Measurements from ENCODE around the gene ZRANB2.

Gene ZRANB2, protein sequence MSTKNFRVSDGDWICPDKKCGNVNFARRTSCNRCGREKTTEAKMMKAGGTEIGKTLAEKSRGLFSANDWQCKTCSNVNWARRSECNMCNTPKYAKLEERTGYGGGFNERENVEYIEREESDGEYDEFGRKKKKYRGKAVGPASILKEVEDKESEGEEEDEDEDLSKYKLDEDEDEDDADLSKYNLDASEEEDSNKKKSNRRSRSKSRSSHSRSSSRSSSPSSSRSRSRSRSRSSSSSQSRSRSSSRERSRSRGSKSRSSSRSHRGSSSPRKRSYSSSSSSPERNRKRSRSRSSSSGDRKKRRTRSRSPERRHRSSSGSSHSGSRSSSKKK

DNA sequence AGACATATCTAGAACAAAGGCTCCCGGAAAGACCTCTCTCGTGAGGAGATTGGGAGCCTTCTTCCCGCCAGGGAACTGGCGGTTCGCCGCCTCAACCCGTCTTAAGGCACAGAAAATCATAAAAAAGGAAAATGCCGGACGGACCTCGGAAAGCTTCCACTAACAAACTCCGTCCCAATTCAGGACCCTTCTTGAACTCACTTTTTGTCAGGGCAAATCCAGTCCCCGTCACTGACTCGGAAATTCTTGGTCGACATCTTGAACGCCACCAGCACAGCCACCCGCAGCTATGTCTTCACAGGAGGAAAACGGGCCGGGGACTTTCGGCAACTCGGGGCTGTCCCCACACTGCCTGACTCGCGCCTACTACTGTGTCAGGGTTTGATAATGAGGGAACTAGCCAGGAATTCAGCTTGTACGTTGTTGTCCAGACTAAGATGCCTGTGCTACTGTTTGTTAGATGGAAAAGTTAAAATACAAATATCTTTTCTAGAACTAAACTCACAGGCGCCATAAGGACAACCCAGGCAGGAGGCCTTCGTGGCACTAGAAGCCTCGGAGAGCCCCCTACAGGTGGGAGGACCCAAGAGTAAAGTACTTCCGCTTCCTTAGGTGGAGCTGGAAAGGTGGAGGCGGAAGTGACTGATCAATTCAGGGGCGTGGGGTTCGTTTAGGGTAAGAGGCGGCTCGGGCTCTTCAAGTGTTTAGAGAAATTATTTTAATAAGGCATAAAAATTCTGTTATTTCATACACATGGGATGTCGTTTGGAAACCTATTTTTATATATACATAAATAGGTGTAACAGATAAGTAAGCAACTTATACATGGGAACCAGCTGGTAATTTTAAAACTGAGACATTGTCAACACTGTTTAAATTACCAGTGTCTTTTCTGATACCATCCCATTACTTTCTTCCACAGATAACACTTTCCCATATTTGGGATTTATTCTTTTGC, at the start of gene ZRANB2:
TSS of gene ZRANB2 (minus strand) at position 297 of the 958 bp plus-strand sequence. CDS start at position 257, 40 bp downstream.
- DNase-seq (ENCODE audit: low read depth, low spot score), result peak; percentile 95

DNA sequence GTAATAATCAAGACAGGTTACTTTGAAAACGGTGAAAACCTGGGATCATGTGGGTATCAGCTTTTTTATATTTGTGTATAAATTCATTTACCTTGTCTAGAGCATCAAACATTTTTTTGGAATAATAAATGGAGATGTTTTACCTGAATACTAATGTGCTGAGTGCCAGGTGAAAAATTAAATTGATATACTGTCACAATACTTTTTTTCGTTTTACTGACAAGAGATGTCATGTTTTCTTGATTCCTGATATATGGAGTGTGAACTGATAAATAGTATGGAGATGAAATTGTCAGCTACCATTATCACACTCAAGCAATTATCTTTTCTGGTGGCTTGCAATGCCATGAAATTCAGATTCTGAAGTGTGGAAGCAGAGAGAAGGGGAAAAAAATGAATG, 47.2 kb upstream of the ZRANB2 start:
- DNase-seq (ENCODE audit: low read depth, low spot score), result no peak

DNA sequence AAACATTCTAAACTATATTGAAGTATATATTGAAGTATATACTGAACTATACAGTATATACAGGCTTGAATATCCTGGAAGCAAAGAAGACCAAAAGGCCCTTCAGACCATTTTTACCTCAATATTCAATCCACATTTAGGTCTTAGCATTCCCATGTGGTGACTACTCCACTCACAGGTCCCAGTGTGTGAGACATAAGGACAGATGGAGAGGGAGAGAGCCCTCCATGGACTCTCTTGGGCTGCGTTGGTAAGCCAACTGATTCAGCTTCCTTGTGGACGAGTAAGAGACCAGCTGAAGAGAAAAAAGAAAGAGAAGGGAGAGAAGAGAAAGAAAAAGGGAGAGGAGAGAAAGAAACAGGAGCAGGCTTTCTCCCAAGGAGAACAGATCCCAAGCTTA, 37.3 kb upstream of the ZRANB2 start:
- DNase-seq (ENCODE audit: low read depth, low spot score), result no peak

DNA sequence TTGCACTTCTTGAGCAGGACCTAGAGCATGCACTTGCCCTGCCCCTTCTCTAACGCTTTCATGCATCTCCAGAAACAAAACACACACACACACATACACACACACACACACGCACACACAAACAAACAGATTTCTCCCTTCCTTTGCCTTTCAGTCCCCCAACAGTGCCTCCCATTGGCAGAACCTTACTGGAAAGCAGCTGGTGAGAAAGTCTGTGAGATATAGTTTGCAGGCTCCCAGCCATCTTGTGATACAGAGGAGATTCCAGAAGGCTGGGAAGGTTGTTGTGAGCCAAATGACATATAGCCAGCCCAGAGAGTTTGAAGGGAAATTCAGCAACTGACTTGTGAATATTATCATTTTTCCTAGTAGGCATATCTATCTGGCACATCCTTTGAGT, 35.9 kb upstream of the ZRANB2 start:
- DNase-seq (ENCODE audit: low read depth, low spot score), result no peak

DNA sequence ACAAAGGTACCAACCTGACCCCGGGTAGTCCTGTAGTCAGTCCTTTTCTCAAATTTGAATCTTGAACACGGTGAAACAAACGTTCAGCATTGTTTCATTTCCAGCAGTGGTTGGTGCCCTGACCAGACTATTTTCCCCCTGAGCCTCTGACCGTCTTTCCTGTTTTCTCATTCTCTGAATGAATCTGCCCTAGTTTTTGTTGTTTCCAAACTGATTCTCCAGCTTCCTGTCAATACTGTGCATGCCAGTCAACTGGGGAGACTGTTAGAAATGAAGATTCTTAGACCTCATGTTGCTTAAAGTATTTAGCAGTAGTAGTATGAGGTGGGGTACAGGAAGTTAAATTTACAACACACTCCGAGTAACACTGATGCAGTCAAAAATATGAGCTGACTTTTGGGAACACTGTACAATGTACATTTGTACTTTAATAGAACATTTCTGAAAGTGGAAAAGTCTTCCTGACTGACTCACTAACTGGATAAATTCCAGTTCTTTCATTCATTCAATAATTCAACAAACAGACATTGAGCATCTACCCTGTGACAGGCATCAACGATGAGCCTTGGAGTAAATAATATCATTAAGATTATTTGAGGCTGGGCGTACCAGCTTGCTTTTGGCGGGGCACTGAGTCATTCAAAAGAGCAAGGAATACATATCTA, 26.0 kb upstream of the ZRANB2 start:
- DNase-seq (ENCODE audit: low read depth, low spot score), result no peak

DNA sequence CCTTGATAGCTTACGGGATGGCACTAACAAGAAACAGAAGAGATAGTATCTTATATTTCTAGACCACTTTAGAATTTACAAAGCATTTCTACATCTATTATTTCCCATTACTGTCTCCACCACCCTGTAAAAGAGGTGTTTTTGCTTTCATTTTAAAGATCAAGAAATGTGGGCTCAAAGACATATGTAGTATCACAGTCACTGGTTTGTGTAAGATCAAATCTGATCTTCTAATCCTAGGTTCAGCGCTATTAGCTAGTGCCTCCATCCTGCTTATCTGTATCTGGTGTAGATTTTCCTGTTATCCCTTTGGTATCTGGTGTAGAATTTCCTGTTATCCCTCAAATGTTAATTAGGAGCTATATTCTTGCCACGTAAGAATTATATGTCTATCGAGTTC, 23.6 kb upstream of the ZRANB2 start:
- no peak for DNase-seq (ENCODE audit: low read depth, low spot score)

DNA sequence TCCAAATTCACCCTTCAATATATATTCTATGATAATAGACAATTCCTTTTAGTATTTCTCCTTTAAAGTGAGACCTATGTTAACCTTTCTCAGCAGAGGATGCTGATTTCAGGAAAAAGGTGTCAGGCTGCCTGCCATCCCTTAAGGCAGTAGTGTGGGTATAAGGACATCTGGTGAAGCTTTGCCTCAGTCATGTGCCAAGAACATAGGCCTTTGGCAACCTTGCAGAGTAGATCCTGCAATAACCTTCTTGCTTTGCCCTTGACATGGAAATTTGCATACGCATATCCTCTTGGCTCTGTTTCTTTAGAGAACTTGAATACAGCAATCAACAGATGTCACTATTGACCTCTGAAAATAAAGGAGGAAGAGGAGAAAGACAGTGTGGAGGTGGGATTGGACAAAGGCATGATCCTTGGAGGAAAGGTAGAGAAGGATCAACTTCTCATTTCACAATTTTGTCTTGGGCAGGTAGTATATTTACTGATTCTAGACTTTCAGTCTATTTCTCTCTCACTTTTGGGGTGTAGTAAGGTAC, 21.1 kb upstream of the ZRANB2 start:
- DNase-seq (ENCODE audit: low read depth, low spot score), result no peak

DNA sequence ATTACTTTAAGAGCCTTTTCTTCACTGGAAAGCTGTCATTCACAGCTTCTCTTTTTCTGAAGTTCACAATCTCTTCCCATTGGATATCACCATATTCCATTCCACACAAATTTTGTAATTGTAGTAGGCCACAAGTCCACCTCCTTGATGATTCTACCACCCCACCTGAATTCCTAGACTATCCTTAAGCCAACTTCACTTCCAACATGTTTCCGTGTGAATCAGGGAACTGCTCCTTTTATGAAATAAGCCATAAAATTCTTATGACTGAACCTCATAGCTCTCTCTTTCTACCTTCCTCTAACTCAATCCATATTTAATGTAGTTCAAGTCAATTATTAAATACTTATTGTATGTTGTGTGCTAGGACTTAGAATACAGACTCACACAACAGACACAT, 16.6 kb upstream of the ZRANB2 start:
- DNase-seq (ENCODE audit: low read depth, low spot score), result no peak

DNA sequence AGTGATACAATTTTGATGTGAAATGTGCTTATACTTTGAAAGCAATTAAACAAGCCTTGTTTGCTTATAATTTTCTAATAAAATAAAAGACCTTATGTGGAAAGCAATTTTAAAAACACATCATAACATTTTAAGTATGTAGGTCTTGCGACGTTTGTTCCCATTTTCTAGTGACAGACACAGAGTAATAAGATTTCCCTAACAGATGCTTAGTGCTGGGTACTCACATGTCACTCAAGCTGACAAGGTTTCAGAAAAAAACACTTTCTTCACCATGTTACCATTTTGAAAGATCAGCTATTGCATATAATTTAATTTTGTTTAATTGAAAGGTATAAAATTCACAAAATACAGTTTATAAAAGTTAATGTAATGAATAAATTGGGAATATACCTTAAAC, 14.1 kb upstream of the ZRANB2 start:
- no peak for DNase-seq (ENCODE audit: low read depth, low spot score)

DNA sequence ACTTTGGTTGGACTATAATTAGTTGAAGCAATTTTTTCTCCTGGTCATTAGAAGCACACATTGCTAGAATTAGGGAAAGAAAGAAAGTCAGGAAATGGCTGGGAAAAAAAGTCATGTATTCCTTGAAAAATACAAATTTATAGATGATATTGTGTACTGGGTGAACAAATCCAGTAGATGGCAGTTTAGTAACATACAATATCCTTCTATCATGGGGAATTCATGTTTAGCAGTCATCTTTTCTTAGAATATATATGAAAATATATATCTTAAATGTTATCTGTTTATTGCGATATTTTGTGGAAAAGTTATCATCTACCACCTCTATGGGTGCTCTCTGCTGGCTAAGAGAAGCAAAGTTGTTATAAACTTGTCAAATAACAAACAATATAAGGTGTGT, 13.1 kb upstream of the ZRANB2 start:
- no peak for DNase-seq (ENCODE audit: low read depth, low spot score)

DNA sequence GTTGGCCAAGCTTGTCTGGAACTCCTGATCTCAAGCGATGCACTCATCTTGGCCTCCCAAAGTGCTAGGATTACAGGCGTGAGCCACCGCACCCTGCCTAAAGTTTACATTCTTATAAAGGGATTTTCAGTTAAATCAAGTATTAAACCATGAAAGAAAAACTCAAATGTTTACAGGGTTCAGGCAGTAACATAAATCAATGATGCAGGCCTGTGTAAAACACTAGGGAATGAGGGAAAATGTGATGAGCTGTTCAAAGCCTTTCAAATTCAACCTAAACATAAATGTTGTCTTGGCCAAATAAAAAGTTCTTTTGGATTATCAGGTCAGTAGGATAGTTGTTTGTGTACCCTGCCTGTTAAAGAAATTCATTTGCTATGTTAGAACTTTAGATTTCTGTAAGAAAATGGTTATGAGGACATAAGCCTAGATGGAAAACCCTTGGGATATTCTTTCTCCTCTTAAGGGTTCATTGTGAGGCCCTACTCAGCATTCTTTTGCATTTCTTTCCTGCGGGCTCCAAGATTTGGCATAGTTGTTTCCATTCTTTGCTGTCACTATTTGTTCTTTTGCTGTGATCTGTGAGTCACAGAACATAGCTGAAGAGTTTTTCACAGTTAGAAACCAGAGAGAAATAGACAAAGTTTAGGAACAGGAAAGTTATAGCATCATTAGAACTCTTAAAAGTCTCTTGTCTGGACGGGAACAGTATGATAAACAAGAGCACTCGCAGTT, 8.9 kb upstream of the ZRANB2 start:
- no peak for DNase-seq (ENCODE audit: low read depth, low spot score)

DNA sequence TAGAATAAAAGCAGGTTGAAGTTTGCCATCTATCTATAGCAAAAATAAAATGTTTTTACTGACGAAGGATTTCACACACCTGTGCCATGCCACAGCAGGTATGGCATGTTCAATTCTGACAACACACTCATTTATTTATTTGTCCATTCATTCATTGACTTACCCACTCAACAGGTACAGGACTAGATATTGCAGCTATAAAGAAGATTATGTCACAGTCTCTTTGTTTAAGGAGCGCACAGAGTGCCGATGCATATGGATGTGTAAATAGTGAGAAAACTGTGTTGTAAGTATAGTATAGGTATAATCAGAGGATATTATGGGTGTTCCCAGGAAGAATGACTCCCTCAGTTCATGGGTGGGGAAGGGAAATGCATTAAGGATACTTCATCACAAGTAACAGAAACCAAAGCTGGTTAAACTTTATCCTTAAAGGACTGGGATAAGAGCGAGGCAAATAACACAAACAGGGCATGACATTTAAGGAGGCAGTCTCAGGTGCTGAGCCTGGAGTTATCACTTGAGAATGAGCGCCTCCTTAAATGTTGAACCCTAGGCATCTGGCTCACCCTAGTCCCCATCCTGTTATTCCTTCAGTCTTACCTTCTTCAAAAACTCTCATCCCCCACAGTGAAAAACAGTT, 7.9 kb upstream of the ZRANB2 start:
- no peak for DNase-seq (ENCODE audit: low read depth, low spot score)

DNA sequence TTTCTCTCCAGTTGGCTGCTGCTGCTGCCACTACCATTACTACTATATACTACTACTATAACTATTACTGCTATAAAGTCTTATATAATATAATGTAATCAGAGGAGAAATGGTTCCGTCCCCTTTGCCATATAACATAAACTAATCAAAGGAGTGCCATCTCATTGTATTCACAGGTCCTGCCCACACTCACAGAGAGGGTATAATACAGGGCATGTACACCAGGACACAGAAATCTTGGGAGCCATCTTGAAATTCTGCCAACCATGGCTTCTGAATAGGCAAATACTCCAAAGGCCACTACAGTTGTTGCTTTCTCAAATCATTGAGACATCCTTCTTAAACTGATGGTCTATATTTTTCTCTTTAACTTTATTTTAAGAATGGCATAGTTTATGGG, 6.9 kb upstream of the ZRANB2 start:
- DNase-seq (ENCODE audit: low read depth, low spot score), result no peak

DNA sequence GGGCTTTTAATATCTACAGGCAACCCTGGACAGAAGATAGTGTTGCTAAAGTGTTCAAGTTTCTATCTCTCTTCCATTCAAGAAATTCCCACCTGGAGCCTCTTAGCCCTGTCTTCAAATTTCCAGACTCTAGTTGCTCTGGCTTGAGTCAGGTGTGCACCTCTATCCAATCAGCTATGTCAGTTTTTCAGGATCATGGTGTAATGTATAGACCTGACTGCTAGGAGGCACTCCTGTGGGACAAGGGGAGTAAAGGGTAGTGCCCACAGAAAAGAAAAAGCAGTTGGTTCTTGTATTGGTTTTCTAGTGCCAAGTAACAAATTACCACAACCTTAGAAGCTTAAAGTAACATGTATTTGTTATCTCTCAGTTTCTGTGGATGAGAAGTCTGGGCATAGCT, 6.2 kb upstream of the ZRANB2 start:
- no peak for DNase-seq (ENCODE audit: low read depth, low spot score)

DNA sequence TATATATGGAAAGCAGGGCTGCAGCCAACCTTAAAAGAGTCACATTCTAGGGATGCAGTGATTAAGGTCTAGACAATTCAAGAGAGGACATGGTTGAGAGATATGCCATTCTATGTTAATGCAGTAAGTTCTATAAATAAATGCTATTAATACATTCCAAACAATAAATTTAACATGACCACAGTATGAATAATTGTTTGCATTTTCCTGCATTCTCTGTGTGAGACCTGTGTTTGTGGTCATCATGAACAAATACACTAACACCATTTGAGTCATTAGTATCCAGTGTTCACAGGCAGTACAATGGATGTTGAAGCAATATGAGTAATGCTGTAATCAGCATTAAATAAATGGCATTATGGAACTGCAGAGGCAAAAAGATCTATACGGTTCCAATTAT, 5.5 kb upstream of the ZRANB2 start:
- DNase-seq (ENCODE audit: low read depth, low spot score), result no peak

DNA sequence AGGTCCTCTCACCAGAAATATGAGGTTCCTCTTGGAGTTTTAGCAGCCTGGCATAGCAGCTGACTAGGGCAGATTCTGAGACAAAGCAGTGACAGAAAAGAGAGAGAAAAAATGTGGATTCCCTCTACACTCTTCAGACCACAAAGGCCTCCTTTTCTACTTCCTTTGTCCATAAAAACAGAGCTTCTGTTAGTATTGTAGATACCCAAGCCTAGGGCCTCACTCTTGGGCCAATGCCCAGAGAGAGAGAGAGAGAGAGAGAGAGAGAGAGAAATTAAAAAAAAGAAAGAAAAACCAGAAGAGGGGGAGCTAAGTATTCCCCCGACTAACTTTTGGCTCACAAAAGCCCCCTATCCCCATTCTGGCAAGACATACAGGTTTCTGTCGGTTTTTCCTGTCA, 2.4 kb upstream of the ZRANB2 start:
- DNase-seq (ENCODE audit: low read depth, low spot score), result no peak

DNA sequence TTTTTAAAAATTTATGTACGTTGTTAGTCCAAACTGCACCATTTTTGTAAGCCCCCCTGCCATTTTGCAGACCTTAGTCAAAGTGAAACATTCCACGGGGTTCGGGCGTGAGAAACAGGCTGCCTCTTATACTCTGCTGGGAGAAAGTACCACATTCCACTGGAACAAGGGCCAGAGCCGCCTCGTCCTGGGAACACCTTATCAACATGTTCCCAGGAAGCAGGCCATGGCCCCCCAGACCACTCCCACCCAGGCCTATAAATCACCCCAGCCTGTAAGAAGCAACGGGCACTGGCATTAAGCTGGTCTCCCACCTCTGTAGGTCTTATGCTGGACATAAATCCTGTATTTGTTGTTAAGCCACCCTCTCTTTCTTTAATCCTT, 854 bp upstream of the ZRANB2 start:
- peak; percentile 53 for DNase-seq (ENCODE audit: low read depth, low spot score)

DNA sequence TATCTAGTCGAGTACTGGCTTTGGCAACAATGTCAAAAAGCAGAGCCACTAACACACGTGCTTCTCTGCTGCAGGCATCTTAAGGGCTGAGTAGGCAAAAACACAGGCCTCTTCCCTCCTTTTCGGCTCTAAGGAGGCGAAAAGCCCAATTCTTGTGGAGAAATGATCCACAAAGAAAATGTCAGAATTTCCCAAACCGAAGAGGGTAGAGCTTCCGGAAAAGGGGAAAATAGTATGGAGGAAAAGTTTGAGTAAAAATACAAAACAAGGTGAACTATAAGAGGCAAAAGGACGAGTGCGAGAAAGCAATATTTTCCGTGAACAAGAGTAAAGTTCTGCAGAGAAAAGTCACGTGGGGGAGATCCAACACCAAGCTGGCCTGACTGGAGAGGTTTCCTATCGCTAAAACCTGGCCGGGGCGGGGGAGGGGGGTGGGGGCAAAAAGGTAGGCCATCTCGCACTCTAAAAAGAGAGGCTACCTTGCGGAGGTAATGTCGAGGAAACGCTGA, 551 bp downstream of the ZRANB2 start:
- peak; percentile 24 for DNase-seq (ENCODE audit: low read depth, low spot score)

DNA sequence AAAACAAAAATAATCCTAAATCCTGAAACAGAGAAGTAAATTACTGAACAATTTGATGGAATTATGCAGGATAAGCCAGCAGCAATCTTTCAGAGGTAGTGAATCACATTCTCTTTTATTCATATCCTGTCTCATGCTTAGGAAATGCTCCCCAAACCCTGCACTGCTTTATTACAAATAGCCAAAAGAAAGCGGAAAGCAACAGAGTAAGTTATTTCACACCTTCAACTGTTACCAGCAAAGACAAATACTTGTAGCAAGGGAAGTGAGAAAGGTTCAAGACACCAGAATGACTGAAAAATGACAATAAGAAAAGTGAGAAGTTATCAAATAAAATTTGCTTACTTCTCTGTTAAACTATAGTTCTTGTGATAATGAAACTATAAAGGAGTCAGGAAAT, 6.2 kb downstream of the ZRANB2 start:
- DNase-seq (ENCODE audit: low read depth, low spot score), result no peak

DNA sequence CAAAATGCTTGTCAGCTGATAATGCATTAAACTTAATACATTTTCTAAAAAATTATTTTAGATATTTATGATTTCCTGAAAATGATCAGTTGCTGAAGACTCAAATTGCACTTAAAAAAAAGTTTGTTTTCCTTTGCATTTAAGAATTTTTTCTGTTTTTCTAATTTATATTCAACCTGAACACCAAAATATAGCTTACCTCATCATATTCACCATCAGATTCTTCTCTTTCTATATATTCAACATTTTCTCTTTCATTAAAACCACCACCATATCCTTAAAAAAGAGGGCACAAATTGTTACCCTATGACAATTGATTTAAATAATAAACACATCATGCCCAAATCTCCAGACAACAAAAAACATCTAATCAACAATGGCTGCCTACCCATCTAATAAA, 8.6 kb downstream of the ZRANB2 start:
- no peak for DNase-seq (ENCODE audit: low read depth, low spot score)

DNA sequence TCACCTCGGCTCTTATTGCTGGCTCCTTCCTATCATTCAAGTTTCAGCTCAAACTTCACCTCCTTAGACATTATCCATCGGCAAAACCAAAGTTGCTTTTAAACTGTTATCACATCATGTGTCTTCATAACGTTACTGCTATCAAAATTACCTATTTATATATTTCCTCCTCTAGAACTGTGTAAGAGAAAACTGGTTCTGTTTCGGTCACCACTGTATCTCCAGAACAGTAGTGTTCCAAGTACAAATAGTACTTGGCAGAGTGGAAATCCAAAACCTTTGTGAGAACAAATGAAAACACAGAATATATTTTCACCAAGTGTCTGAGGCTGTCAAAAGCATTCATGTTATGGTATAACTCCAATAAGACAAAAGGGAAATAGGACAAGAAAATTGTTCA, 9.1 kb downstream of the ZRANB2 start:
- DNase-seq (ENCODE audit: low read depth, low spot score), result no peak

Measured in ELF-1 (cell line).